Natural killer cell (primary cell): ENCODE results near the gene MRPL18. TPM values are rescaled to one million over a fixed set of nuclear protein-coding genes. Genes with fewer than 3 reads are reported as not detected.

Experiments used
- ATAC-seq, 3 donors: fragments of 150-1000 bp in 2 of 3; fragments of 200-7000 bp in 1 of 3; cut with Tn5 transposase; 1 replicate in 1 of 3; 2 replicates in 2 of 3; pipeline ENCODE4 v1.10.0; 2021; ENCODE audit warnings: mild to moderate bottlenecking in 2 of 3, moderate library complexity in 2 of 3
- DNase-seq, 2 donors: peaks; one replicate each; pipeline versions ENCODE4 v3.0.0 to v3.0.0-alpha.2; 2013 to 2021; ENCODE audit warnings: mixed read lengths in 1 of 2
- H3K27ac ChIP-seq: one replicate; pipeline ENCODE4 v1.5.1; 2013; ENCODE audit warnings: mild to moderate bottlenecking, low read length
- H3K27me3 ChIP-seq: one replicate; pipeline ENCODE4 v1.6.1; 2013; ENCODE audit warnings: low read length; ENCODE audit not compliant: control insufficient read depth, insufficient read depth
- H3K36me3 ChIP-seq: one replicate; pipeline ENCODE4 v1.6.1; 2013; ENCODE audit warnings: low read length; ENCODE audit not compliant: control insufficient read depth, insufficient read depth
- H3K4me1 ChIP-seq: one replicate; pipeline ENCODE4 v1.6.1; 2013; ENCODE audit warnings: low read length; ENCODE audit not compliant: control insufficient read depth, insufficient read depth
- H3K4me3 ChIP-seq: one replicate; pipeline ENCODE4 v1.5.1; 2013; ENCODE audit warnings: low read length
- H3K9me3 ChIP-seq: one replicate; pipeline ENCODE4 v1.6.1; 2013; ENCODE audit warnings: low read length; ENCODE audit not compliant: control insufficient read depth, insufficient read depth
- H3K27ac Mint-ChIP-seq, 2 donors: one replicate each; pipeline ENCODE4 v1.8.0; 2022; ENCODE audit warnings: mild to moderate bottlenecking in 2 of 2, mixed read lengths in 2 of 2, moderate library complexity in 1 of 2
- H3K27me3 Mint-ChIP-seq, 2 donors: one replicate each; pipeline ENCODE4 v1.8.0; 2022; ENCODE audit warnings: low read depth in 2 of 2, mixed read lengths in 2 of 2
- H3K36me3 Mint-ChIP-seq: one replicate; pipeline ENCODE4 v1.8.0; 2022; ENCODE audit warnings: mixed read lengths
- H3K4me1 Mint-ChIP-seq, 2 donors: one replicate each; pipeline ENCODE4 v1.8.0; 2022; ENCODE audit warnings: mixed read lengths in 2 of 2
- H3K4me3 Mint-ChIP-seq: one replicate; pipeline ENCODE4 v1.8.0; 2022; ENCODE audit warnings: mild to moderate bottlenecking, moderate library complexity, mixed read lengths
- H3K9me3 Mint-ChIP-seq, 2 donors: one replicate each; pipeline ENCODE4 v1.8.0; 2022; ENCODE audit warnings: mixed read lengths in 2 of 2
- CTCF ChIP-seq: fragments of 200-600 bp; IDR thresholded peaks from one replicate; pipeline ENCODE4 v1.8.0; 2022; ENCODE audit warnings: antibody characterized with exemption
- WGBS: methylation state at CpG from one replicate; pipeline ENCODE4 v1.1.7; 2013; ENCODE audit warnings: missing lambda C conversion rate; ENCODE audit not compliant: insufficient coverage; 5-methylcytosine and 5-hydroxymethylcytosine counted together
- intact Hi-C: fragments of 100-400 bp; cut with micrococcal nuclease; formaldehyde crosslinking; loops from one replicate; pipeline ENCODE4 v1.14.2; 2022
- total RNA-seq, 4 donors: library from RNA; stranded (reverse); fragments of 120-200 nt in 1 of 4; gene quantifications; one replicate each; pipeline versions ENCODE4 v1.2.3 to v1.2.4, GENCODE V29; 2013 to 2022

MRPL18 gene
- total RNA-seq, 3 donors from 2014 or later (not counting 1 experiment from before 2014, with no cell fraction given), result 22.3 to 29.6 (median 22.6) TPM

- no peak for TF ChIP-seq CTCF
- 92% methylated on average over 2 of the region's 2 CpGs for WGBS
- Histone ChIP-seq H3K27ac (no peak overlapping the region), H3K4me1 (peaks cover 10% of the 10 kb centered on the region), H3K27me3 (no peaks in the 10 kb centered on the region), H3K9me3 (no peaks in the 10 kb centered on the region), H3K4me3 (no peak overlapping the region), H3K36me3 (no peaks in the 10 kb centered on the region)
- H3K4me1 Mint-ChIP-seq, result peaks cover 5 to 6% of the 10 kb centered on the region in 2 donors
- H3K36me3 Mint-ChIP-seq, result no peaks in the 10 kb centered on the region
- no peak for DNase-seq
- peaks cover 0 to 7% of the 10 kb centered on the region in 2 donors for H3K27me3 Mint-ChIP-seq
- ATAC-seq, result no peak
- no peak overlapping the region for H3K4me3 Mint-ChIP-seq
- H3K9me3 Mint-ChIP-seq, result no peaks in the 10 kb centered on the region
- intact Hi-C loops, result no loop called here
- H3K27ac Mint-ChIP-seq, result no peak overlapping the region
Measured at GRCh38 chr6:159833556-159833955, 43.3 kb downstream of the MRPL18 start.

GRCh38 chr6:159833997-159834603, 43.8 kb downstream of the MRPL18 start:
- no peaks in the 10 kb centered on the region for H3K27me3 ChIP-seq
- DNase-seq (peak in 1 of 2 donors; percentile 20), ATAC-seq (no peak)
- intact Hi-C loops, result no loop called here
- no peaks in the 10 kb centered on the region for H3K9me3 Mint-ChIP-seq
- H3K27ac ChIP-seq, result no peak overlapping the region
- no peak overlapping the region for H3K27ac Mint-ChIP-seq
- H3K36me3 ChIP-seq, result no peaks in the 10 kb centered on the region
- no peak overlapping the region for H3K4me3 ChIP-seq
- 86% methylated on average over 4 of the region's 5 CpGs for WGBS
- H3K4me1 Mint-ChIP-seq, result peaks cover 5 to 6% of the 10 kb centered on the region in 2 donors
- H3K27me3 Mint-ChIP-seq, result peaks cover 0 to 7% of the 10 kb centered on the region in 2 donors
- H3K4me1 ChIP-seq, result peaks cover 10% of the 10 kb centered on the region
- no peaks in the 10 kb centered on the region for H3K9me3 ChIP-seq
- no peak overlapping the region for H3K4me3 Mint-ChIP-seq
- H3K36me3 Mint-ChIP-seq, result no peaks in the 10 kb centered on the region
- TF ChIP-seq CTCF, result no peak

- peaks cover 0 to 9% of the 10 kb centered on the region in 2 donors for H3K27me3 Mint-ChIP-seq
- no peak for TF ChIP-seq CTCF
Measured at GRCh38 chr6:159836718-159837490, 46.6 kb downstream of the MRPL18 start.

More at GRCh38 chr6:159836718-159837490, 46.6 kb downstream of the MRPL18 start:
- DNase-seq, result no peak
- 85% methylated on average over 29 of the region's 29 CpGs for WGBS
- no peak for ATAC-seq
- H3K4me1 ChIP-seq, result no peaks in the 10 kb centered on the region
- H3K27ac ChIP-seq, result no peak overlapping the region
- H3K27ac Mint-ChIP-seq, result no peak overlapping the region
- H3K36me3 ChIP-seq, result no peaks in the 10 kb centered on the region
- no peaks in the 10 kb centered on the region for H3K4me1 Mint-ChIP-seq
- H3K27me3 ChIP-seq, result no peaks in the 10 kb centered on the region
- intact Hi-C loops, result no loop called here
- no peaks in the 10 kb centered on the region for H3K9me3 ChIP-seq
- H3K4me3 Mint-ChIP-seq, result no peak overlapping the region
- H3K4me3 ChIP-seq, result no peak overlapping the region
- no peaks in the 10 kb centered on the region for H3K9me3 Mint-ChIP-seq
- no peaks in the 10 kb centered on the region for H3K36me3 Mint-ChIP-seq
